ENCODE results near the gene ARL6IP4. TPM values are rescaled to one million over a fixed set of nuclear protein-coding genes. Genes with fewer than 3 reads are reported as not detected.

The ARL6IP4 gene
- total and polyA plus RNA-seq, 7 donors: 113 to 193 (median 130) TPM

GRCh38 chr12:122988612-122989212 lies 8.2 kb downstream of the ARL6IP4 start:
- Histone ChIP-seq H3K4me3 (no peak overlapping the region), H3K27me3 (ENCODE audit: insufficient read depth in 3 of 3, low read length in 2 of 3) (no peaks in the 10 kb centered on the region), H3K9me3 (no peaks in the 10 kb centered on the region), H3K4me1 (peaks cover 11% of the 10 kb centered on the region), H3K27ac (no peak overlapping the region), H3K36me3 (ENCODE audit: insufficient read depth in 1 of 2, low read depth in 1 of 2) (peaks cover 0 to 35% of the 10 kb centered on the region in 2 donors)
- DNase-seq (no peak), ATAC-seq (no peak)
- TF ChIP-seq, protein P1, sequence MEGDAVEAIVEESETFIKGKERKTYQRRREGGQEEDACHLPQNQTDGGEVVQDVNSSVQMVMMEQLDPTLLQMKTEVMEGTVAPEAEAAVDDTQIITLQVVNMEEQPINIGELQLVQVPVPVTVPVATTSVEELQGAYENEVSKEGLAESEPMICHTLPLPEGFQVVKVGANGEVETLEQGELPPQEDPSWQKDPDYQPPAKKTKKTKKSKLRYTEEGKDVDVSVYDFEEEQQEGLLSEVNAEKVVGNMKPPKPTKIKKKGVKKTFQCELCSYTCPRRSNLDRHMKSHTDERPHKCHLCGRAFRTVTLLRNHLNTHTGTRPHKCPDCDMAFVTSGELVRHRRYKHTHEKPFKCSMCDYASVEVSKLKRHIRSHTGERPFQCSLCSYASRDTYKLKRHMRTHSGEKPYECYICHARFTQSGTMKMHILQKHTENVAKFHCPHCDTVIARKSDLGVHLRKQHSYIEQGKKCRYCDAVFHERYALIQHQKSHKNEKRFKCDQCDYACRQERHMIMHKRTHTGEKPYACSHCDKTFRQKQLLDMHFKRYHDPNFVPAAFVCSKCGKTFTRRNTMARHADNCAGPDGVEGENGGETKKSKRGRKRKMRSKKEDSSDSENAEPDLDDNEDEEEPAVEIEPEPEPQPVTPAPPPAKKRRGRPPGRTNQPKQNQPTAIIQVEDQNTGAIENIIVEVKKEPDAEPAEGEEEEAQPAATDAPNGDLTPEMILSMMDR (IDR thresholded peaks at IDR 0.05): no peak
- intact Hi-C loops (cut with DNase I): no loop called here
- WGBS, 3 donors: 90 to 92% (median 91%) methylated on average over 20 to 21 of the region's 21 CpGs

DNA sequence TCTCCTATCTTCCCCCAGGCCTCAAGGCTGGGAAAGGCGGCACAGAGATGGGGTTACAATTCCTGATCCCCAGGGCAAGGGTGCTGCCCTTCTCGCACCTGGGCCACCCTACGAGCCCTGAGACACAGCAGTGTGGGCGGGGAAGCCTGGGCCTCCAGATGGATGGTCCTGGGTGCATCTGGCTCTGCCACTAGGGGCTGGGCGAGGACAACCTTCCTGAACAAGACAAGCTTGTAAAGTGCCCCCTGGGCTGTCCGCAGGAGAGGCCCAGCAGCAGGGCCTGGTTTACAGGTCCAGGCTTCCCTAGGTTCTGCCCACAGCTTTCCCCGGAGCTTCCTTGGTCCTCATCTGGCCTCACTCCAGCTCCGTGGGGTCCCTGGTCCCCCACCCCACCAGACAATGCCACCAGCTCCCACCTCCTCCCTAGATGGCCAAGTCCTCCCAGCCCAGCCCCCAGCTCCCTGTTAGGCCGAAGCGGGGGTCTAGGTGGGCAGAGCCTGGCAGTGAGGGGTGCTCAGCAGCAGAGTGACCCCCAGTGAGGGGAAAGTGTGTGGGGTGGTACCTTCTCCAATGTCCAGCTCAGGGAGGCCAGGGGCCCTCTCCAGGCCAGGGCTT lies 8.9 kb downstream of the ARL6IP4 start:
- WGBS, 3 donors: 90 to 94% (median 91%) methylated on average over 10 of the region's 10 CpGs
- TF ChIP-seq, protein P1 (IDR thresholded peaks at IDR 0.05): no peak
- H3K9me3 ChIP-seq: no peaks in the 10 kb centered on the region
- DNase-seq: no peak
- H3K27me3 ChIP-seq (ENCODE audit: insufficient read depth in 3 of 3, low read length in 2 of 3): no peaks in the 10 kb centered on the region
- peaks cover 7% of the 10 kb centered on the region for H3K4me1 ChIP-seq
- H3K4me3 ChIP-seq: no peak overlapping the region
- intact Hi-C loops (cut with DNase I): no loop called here
- no peak overlapping the region for H3K27ac ChIP-seq
- ATAC-seq: no peak
- H3K36me3 ChIP-seq (ENCODE audit: insufficient read depth in 1 of 2, low read depth in 1 of 2): peaks cover 0 to 35% of the 10 kb centered on the region in 2 donors

GRCh38 chr12:122989874-122990419 lies 9.5 kb downstream of the ARL6IP4 start:
- TF ChIP-seq, protein P1 (IDR thresholded peaks at IDR 0.05): no peak

DNA sequence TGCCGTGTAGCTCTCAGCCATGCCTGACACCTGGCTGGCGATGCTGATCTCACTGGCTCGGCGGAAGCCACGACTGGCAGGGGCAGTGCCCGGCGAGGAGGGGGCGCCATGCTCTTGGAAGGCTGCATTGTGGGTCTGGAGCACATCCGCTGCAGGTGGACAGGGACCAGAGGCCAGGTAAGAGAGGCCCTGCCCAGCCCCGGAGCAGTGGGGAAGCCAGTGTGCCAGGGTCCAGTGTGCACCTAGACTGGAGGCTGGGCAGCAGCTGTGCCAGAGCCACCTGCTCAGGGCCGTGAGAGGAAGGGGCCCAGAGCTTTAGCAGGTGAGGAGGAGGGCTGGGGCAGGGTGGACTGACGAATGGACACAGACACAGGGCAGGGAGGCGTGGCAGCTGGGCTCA lies 10.1 kb downstream of the ARL6IP4 start:
- no peak for ATAC-seq
- no peaks in the 10 kb centered on the region for H3K9me3 ChIP-seq
- H3K27me3 ChIP-seq (ENCODE audit: insufficient read depth in 3 of 3, low read length in 2 of 3): no peaks in the 10 kb centered on the region
- peaks cover 12% of the 10 kb centered on the region for H3K4me1 ChIP-seq
- no peak overlapping the region for H3K27ac ChIP-seq
- H3K4me3 ChIP-seq: no peak overlapping the region
- TF ChIP-seq, protein P1 (IDR thresholded peaks at IDR 0.05): no peak
- peaks cover 0 to 34% of the 10 kb centered on the region in 2 donors for H3K36me3 ChIP-seq (ENCODE audit: insufficient read depth in 1 of 2, low read depth in 1 of 2)
- intact Hi-C loops (cut with DNase I): no loop called here
- WGBS, 3 donors: 92 to 97% (median 94%) methylated on average over 12 to 13 of the region's 13 CpGs
- peak in 1 of 2 donors; percentile 50 for DNase-seq

More at GRCh38 chr12:122989874-122990419, 9.5 kb downstream of the ARL6IP4 start:
- H3K4me3 ChIP-seq: no peak overlapping the region
- no peaks in the 10 kb centered on the region for H3K27me3 ChIP-seq (ENCODE audit: insufficient read depth in 3 of 3, low read length in 2 of 3)
- H3K4me1 ChIP-seq: peaks cover 6% of the 10 kb centered on the region
- H3K36me3 ChIP-seq (ENCODE audit: insufficient read depth in 1 of 2, low read depth in 1 of 2): peaks cover 0 to 35% of the 10 kb centered on the region in 2 donors
- WGBS, 3 donors: 88 to 92% (median 90%) methylated on average over 18 to 22 of the region's 22 CpGs
- no peaks in the 10 kb centered on the region for H3K9me3 ChIP-seq
- ATAC-seq (no peak), DNase-seq (no peak)
- intact Hi-C loops (cut with DNase I): no loop called here
- H3K27ac ChIP-seq: no peak overlapping the region

All from psoas muscle (tissue), 8 donors.